Heart right ventricle (tissue), 16 donors: Measurements from ENCODE around the gene SSH2. TPM values are rescaled to one million over a fixed set of nuclear protein-coding genes. Genes with fewer than 3 reads are reported as not detected.

ENCODE experiments used
- ATAC-seq, 8 donors: fragments of 200-7000 bp; cut with Tn5 transposase; one replicate each; pipeline ENCODE4 v1.9.1; 2020; ENCODE audit warnings: mild to moderate bottlenecking in 8 of 8, moderate library complexity in 8 of 8, moderate number of reproducible peaks in 1 of 8
- DNase-seq, 2 donors: peaks; one replicate each; pipeline ENCODE4 v3.0.0-alpha.2; 2020
- H3K27ac ChIP-seq, 10 donors: fragments of 200-600 bp; sonication (generic) in 2 of 10; one replicate each; pipeline versions ENCODE4 v1.5.0 to v1.8.0; 2020 to 2022; ENCODE audit warnings: mild to moderate bottlenecking in 3 of 10
- H3K27me3 ChIP-seq, 7 donors: fragments of 200-600 bp; one replicate each; pipeline ENCODE4 v1.8.0; 2021 to 2022; ENCODE audit warnings: mild to moderate bottlenecking in 2 of 7
- H3K36me3 ChIP-seq, 9 donors: fragments of 200-600 bp; sonication (generic) in 1 of 9; one replicate each; pipeline versions ENCODE4 v1.5.0 to v1.8.0; 2020 to 2022; ENCODE audit warnings: mild to moderate bottlenecking in 2 of 9
- H3K4me1 ChIP-seq, 9 donors: fragments of 200-600 bp; sonication (generic) in 1 of 9; one replicate each; pipeline versions ENCODE4 v1.5.0 to v1.8.0; 2020 to 2022; ENCODE audit warnings: mild to moderate bottlenecking in 4 of 9
- H3K4me3 ChIP-seq, 10 donors: fragments of 200-600 bp; sonication (generic) in 2 of 10; one replicate each; pipeline versions ENCODE4 v1.5.0 to v1.8.0; 2020 to 2022; ENCODE audit warnings: mild to moderate bottlenecking in 7 of 10, moderate library complexity in 2 of 10
- H3K9me3 ChIP-seq, 11 donors: fragments of 200-600 bp in 10 of 11; sonication (generic) in 2 of 11; one replicate each; pipeline versions ENCODE4 v1.5.0 to v1.8.0; 2013 to 2022; ENCODE audit warnings: mild to moderate bottlenecking in 2 of 11, control low read depth in 1 of 11, moderate library complexity in 1 of 11
- CTCF ChIP-seq, 9 donors: fragments of 200-600 bp; sonication (generic) in 2 of 9; IDR thresholded peaks; one replicate each; pipeline versions ENCODE4 v1.5.0 to v1.8.0; 2021 to 2022; ENCODE audit warnings: antibody characterized with exemption in 9 of 9, mild to moderate bottlenecking in 5 of 9, moderate library complexity in 1 of 9
- WGBS, 2 donors: extraction: QIAGEN DNeasy Blood & Tissue Kit; methylation state at CpG; one replicate each; pipeline ENCODE4 v1.1.7; 2013; ENCODE audit warnings: inconsistent platforms in 1 of 2; 5-methylcytosine and 5-hydroxymethylcytosine counted together
- intact Hi-C, 10 donors: fragments of 100-400 bp; cut with DNase I; formaldehyde crosslinking; loops; one replicate each; pipeline versions ENCODE4 v1.11.1 to v1.14.2; 2022
- polyA plus RNA-seq, 2 donors: library from polyadenylated mRNA; stranded (reverse); fragments of 200-250 nt; gene quantifications; one replicate each; pipeline ENCODE4 v1.2.3, GENCODE V29; 2013
- total RNA-seq, 10 donors: library from RNA; stranded (reverse); fragmentation: NEBNext Ultra II Directional in 3 of 10; extraction: Animal tissue kit (Norgen Biotek cat#: 25700) in 3 of 10; gene quantifications; one replicate each; pipeline versions ENCODE4 v1.2.1 to v1.2.4, GENCODE V29; 2021 to 2023
- donor health status: Arrhythmogenic right ventricular cardiomyopathy.
- donor health status: ischemic (EF 13 %, LVEDD 7.1; RV severe dilation, severe dysfunction).
- donor health status: healthy with polysubstance abuse.
- donor health status: DM: no; HTN: yes; CAD: no.
- donor health status: DM: no; HTN: no; CAD: no.
- donor health status: ischemic (EF 25% LVEDD 6.9; RV normal size, moderate dysfunction).
- donor health status: ischemic (EF 25% LVEDD 5.7; RV mildly dilated, moderate dysfunction).
- donor health status: healthy.
- donor health status: DM: yes; HTN: yes; CAD: no.
- donor health status: Ischemic cardiomyopathy.
- donor health status: ischemic (EF 35%, LVEDD 5.7; RV mildly dilated, moderate dysfunction).
- donor health status: nonischemic (EF 11% LVEDD 7.7; RV severe dilation, severe dysfunction).
- donor health status: DM: yes; HTN: yes; CAD: no.
- donor health status: PGD.
- donor health status: ischemic (EF 29% LVEDD 5.4; RV normal size, mild dysfunction).
- donor health status: nonischemic (EF 23%, LVEDD 6.1; RV moderate dilation, normal function).

SSH2 gene
- total and polyA plus RNA-seq, 12 donors: 17.9 to 42.9 (median 34.3) TPM

- TF ChIP-seq CTCF (IDR thresholded peaks at IDR 0.05): no peak
- no peak overlapping the region for H3K4me3 ChIP-seq
- intact Hi-C loops: no loop called here
- H3K36me3 ChIP-seq: peaks cover 0 to 4% (median 0%) of the 10 kb centered on the region in 9 donors
- WGBS, 2 donors: 69 to 91% methylated on average over 2 of the region's 2 CpGs
- H3K9me3 ChIP-seq: no peaks in the 10 kb centered on the region
- H3K27ac ChIP-seq: no peak overlapping the region
- no peak for DNase-seq
- no peaks in the 10 kb centered on the region for H3K4me1 ChIP-seq
- H3K27me3 ChIP-seq: no peaks in the 10 kb centered on the region
- no peak for ATAC-seq
Measured at GRCh38 chr17:29826114-29826692, 103.8 kb downstream of the SSH2 start.

- no peak overlapping the region for H3K4me3 ChIP-seq
- no peaks in the 10 kb centered on the region for H3K27me3 ChIP-seq
- ATAC-seq: no peak
- H3K4me1 ChIP-seq: no peaks in the 10 kb centered on the region
- TF ChIP-seq CTCF (IDR thresholded peaks at IDR 0.05): no peak
- 94 to 98% methylated on average over 3 of the region's 3 CpGs for WGBS, 2 donors
- no peaks in the 10 kb centered on the region for H3K9me3 ChIP-seq
- DNase-seq: no peak
- intact Hi-C loops: no loop called here
- no peak overlapping the region for H3K27ac ChIP-seq
- peaks cover 0 to 4% (median 0%) of the 10 kb centered on the region in 9 donors for H3K36me3 ChIP-seq
Measured at GRCh38 chr17:29825604-29826003, 104.4 kb downstream of the SSH2 start.

- Histone ChIP-seq H3K27me3 (no peaks in the 10 kb centered on the region), H3K4me1 (no peaks in the 10 kb centered on the region), H3K27ac (no peak overlapping the region), H3K4me3 (no peak overlapping the region), H3K36me3 (peaks cover 0 to 4% (median 0%) of the 10 kb centered on the region in 9 donors), H3K9me3 (no peaks in the 10 kb centered on the region)
- no peak for TF ChIP-seq CTCF (IDR thresholded peaks at IDR 0.05)
- DNase-seq (no peak), ATAC-seq (no peak)
- WGBS, 2 donors: 73 to 77% methylated on average over 1 of the region's 1 CpG
- intact Hi-C loops: no loop called here
Measured at GRCh38 chr17:29821897-29822296, 108.1 kb downstream of the SSH2 start.

- Histone ChIP-seq H3K27me3 (no peaks in the 10 kb centered on the region), H3K9me3 (no peaks in the 10 kb centered on the region), H3K36me3 (peaks cover 0 to under 1% (median 0%) of the 10 kb centered on the region in 9 donors), H3K27ac (no peak overlapping the region), H3K4me1 (no peaks in the 10 kb centered on the region), H3K4me3 (no peak overlapping the region)
- ATAC-seq (no peak), DNase-seq (no peak)
- intact Hi-C loops: no loop called here
- WGBS, 2 donors: 71 to 74% methylated on average over 1 of the region's 1 CpG
- no peak for TF ChIP-seq CTCF (IDR thresholded peaks at IDR 0.05)
Measured at GRCh38 chr17:29820425-29820824, 109.6 kb downstream of the SSH2 start.
